ENCODE measurements around the gene CA11. TPM values are rescaled to one million over a fixed set of nuclear protein-coding genes. Genes with fewer than 3 reads are reported as not detected.
"Not testable (repeated sequence)": the region's sequence is repeated elsewhere in the genome, so short reads cannot be mapped to it uniquely, and the experiment has no call there.

CA11 gene
- total and polyA plus RNA-seq, 4 donors = 13.3 to 71.7 (median 59.2) TPM

DNA sequence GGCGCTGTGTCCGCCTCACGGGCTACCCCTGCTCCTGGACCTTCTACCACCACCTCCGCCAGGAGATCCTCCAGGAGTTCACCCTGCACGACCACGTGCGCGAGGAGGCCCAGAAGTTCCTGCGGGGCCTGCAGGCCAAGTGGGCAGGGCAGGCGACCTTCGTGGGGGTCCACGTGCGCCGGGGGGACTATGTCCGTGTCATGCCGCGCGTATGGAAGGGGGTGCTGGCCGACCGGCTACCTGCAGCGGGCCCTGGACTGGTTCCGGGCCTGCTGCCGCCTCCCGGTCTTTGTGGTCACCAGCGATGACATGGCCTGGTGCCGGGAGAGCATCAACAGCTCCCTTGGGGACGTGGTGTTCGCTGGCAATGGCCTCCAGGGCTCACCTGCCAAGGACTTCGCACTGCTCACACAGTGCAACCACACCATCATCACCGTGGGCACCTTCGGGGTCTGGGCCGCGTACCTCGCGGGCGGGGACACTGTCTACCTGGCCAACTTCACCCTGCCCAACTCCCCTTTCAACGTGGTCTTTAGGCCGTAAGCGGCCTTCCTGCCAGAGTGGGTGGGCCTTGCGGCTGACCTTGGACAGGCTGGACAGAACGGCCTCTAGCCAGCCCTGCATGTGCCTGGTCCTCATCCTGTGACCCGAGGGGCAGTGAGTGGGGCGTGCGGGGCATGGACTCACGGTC lies 34.6 kb upstream of the CA11 start:
- no peak for DNase-seq (ENCODE audit: low read depth in 4 of 6, low spot score in 6 of 6)
- 94% methylated on average over 45 of the region's 45 CpGs for WGBS (ENCODE audit: insufficient coverage)
- no peak overlapping the region for H3K27ac ChIP-seq (ENCODE audit: low read depth, low read length)
- peaks cover 7% of the 10 kb centered on the region for H3K36me3 ChIP-seq (ENCODE audit: control insufficient read depth, insufficient read depth, low read length)
- H3K4me1 ChIP-seq (ENCODE audit: control insufficient read depth, insufficient read depth, low read length) = peaks cover 26% of the 10 kb centered on the region
- no peak overlapping the region for H3K4me3 ChIP-seq (ENCODE audit: low read depth, low read length)
- H3K9me3 ChIP-seq (ENCODE audit: control insufficient read depth, insufficient read depth, low read length) = no peaks in the 10 kb centered on the region
- no peaks in the 10 kb centered on the region for H3K27me3 ChIP-seq (ENCODE audit: control insufficient read depth, insufficient read depth, low read length)

DNA sequence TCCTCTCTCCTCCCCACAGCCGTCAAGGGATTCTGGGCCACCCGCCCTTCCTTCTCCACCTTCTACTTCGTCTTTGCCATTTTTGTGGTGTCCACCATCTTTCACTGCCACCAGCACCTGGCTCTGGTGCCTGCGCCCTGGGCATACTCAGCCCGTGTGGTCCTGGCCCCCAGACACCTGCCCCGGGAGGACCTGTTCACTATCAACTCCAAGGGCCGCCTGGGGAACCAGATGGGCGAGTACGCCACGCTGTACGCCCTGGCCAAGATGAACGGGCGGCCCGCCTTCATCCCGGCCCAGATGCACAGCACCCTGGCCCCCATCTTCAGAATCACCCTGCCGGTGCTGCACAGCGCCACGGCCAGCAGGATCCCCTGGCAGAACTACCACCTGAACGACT lies 34.0 kb upstream of the CA11 start:
- 92% methylated on average over 6 of the region's 19 CpGs for WGBS (ENCODE audit: insufficient coverage)
- H3K9me3 ChIP-seq (ENCODE audit: control insufficient read depth, insufficient read depth, low read length); H3K27ac ChIP-seq (ENCODE audit: low read depth, low read length); H3K4me3 ChIP-seq (ENCODE audit: low read depth, low read length); DNase-seq (ENCODE audit: low read depth in 4 of 6, low spot score in 6 of 6); H3K36me3 ChIP-seq (ENCODE audit: control insufficient read depth, insufficient read depth, low read length); H3K27me3 ChIP-seq (ENCODE audit: control insufficient read depth, insufficient read depth, low read length): not testable (repeated sequence)
- peaks cover 27% of the 10 kb centered on the region for H3K4me1 ChIP-seq (ENCODE audit: control insufficient read depth, insufficient read depth, low read length)

DNA sequence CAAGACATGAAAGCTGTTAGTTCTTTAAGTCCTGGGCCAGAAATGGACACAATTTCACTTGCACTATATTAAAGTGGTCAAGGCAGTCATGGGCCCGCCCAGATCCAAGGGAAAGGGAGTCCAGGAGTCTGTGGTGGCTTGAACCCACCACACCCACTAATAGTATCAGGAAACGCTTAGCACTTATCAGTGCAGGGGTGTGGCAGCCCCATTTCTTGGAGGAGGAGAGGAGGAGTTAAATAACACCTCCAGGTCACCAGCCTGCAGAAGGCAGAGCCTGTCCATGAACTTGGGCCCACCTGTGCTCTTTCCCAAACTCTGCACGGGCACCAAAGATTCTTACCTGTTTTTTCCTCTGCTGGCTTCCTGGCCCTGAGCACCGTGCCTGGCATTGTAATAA lies 32.2 kb upstream of the CA11 start:
- H3K27ac ChIP-seq (ENCODE audit: low read depth, low read length) = no peak overlapping the region
- H3K4me3 ChIP-seq (ENCODE audit: low read depth, low read length) = no peak overlapping the region
- DNase-seq (ENCODE audit: low read depth in 4 of 6, low spot score in 6 of 6) = no peak
- peaks cover 27% of the 10 kb centered on the region for H3K4me1 ChIP-seq (ENCODE audit: control insufficient read depth, insufficient read depth, low read length)
- WGBS (ENCODE audit: insufficient coverage) = no CpG with 5 or more reads among the region's 4 CpGs
- H3K36me3 ChIP-seq (ENCODE audit: control insufficient read depth, insufficient read depth, low read length) = peaks cover 7% of the 10 kb centered on the region
- H3K9me3 ChIP-seq (ENCODE audit: control insufficient read depth, insufficient read depth, low read length) = no peaks in the 10 kb centered on the region
- peaks cover 5% of the 10 kb centered on the region for H3K27me3 ChIP-seq (ENCODE audit: control insufficient read depth, insufficient read depth, low read length)

DNA sequence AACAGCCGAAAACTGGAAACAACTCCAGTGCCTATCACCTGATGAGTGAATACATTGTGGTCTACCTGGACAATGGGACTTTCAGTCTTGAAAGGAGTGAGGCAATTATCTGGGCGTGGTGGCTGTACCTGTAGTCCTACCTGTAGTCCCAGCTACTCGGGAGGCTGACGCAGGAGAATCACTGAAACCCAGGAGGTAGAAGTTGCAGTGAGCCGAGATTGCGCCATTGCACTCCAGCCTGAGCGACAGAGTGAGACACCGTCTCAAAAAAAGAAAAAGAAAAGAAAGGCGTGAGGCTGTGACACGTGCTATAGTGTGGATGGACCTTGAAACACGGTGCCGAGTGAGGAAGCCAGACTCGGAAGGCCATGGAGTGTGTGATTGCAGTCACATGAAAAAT lies 30.9 kb upstream of the CA11 start:
- WGBS (ENCODE audit: insufficient coverage) = 94% methylated on average over 13 of the region's 13 CpGs
- no peak overlapping the region for H3K4me3 ChIP-seq (ENCODE audit: low read depth, low read length)
- H3K4me1 ChIP-seq (ENCODE audit: control insufficient read depth, insufficient read depth, low read length) = peaks cover 32% of the 10 kb centered on the region
- H3K9me3 ChIP-seq (ENCODE audit: control insufficient read depth, insufficient read depth, low read length) = no peaks in the 10 kb centered on the region
- H3K27ac ChIP-seq (ENCODE audit: low read depth, low read length) = no peak overlapping the region
- H3K27me3 ChIP-seq (ENCODE audit: control insufficient read depth, insufficient read depth, low read length) = peaks cover 5% of the 10 kb centered on the region
- DNase-seq (ENCODE audit: low read depth in 4 of 6, low spot score in 6 of 6) = no peak
- H3K36me3 ChIP-seq (ENCODE audit: control insufficient read depth, insufficient read depth, low read length) = peaks cover 7% of the 10 kb centered on the region

DNA sequence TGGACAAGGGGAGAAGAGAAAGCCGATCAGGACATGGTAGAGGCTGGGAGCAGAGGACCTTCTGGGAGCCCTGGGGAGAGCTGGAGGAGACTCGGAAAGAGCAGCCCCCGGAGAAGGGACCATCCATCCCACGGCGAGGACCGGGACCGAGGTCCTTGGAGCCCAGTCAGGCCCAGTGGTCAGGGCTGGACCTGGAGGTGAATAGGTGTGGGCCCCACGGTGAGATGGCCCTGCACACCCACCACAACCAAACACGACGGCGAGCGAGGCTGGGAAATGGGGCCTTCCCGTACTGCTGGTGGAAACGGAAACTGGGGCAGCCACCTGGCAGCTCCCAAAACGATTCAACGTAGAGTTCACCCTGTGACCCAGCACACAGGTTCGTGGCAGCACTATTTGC lies 30.5 kb upstream of the CA11 start:
- H3K4me3 ChIP-seq (ENCODE audit: low read depth, low read length) = no peak overlapping the region
- no peak for DNase-seq (ENCODE audit: low read depth in 4 of 6, low spot score in 6 of 6)
- H3K27me3 ChIP-seq (ENCODE audit: control insufficient read depth, insufficient read depth, low read length) = peaks cover 5% of the 10 kb centered on the region
- no peaks in the 10 kb centered on the region for H3K9me3 ChIP-seq (ENCODE audit: control insufficient read depth, insufficient read depth, low read length)
- H3K4me1 ChIP-seq (ENCODE audit: control insufficient read depth, insufficient read depth, low read length) = peaks cover 34% of the 10 kb centered on the region
- H3K27ac ChIP-seq (ENCODE audit: low read depth, low read length) = no peak overlapping the region
- peaks cover 7% of the 10 kb centered on the region for H3K36me3 ChIP-seq (ENCODE audit: control insufficient read depth, insufficient read depth, low read length)
- WGBS (ENCODE audit: insufficient coverage) = 94% methylated on average over 17 of the region's 17 CpGs

DNA sequence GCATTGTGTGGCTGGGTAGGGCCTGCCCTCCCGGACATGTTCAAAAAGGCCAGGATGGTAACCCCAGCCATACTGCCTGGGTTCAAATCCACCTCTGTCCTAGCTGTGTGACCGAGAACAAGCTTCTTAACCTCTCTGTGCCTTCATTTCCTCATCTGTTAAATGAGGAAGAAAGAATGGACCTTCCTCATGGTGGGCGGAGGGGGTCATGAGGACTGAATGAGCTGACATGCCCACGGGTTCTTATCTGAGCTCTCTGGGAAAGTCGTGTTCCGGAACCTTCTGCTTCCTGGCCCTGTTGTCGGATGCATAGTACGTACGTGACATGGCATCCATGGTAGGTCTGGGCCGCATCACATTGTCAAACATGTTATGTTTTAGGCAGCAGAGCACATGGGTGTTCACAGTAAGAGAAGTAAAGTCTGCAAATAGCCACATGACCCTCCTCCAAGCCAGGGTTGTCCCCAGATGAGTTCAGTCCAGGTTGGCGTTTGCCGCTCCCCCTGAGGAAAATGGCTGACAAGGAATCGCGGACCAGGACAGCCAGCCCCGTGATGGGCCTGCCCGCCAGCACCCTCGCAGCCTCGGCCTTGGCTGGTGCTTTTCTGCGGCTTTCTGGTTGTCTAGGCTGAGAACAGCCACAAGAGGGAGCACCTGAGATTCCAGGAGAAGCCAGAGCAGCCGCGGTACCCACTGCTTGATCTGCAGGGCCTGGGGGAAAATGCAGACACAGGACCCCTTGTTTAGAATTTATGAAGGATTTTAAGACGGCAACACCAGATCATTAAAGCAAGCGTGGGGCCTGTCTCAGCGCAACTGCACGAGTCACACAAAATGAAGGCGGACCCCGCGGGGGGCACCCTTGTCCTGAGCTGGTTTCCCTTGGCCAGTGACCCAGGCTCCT lies 29.2 kb upstream of the CA11 start:
- 34% methylated on average over 27 of the region's 28 CpGs for WGBS (ENCODE audit: insufficient coverage)
- no peaks in the 10 kb centered on the region for H3K36me3 ChIP-seq (ENCODE audit: control insufficient read depth, insufficient read depth, low read length)
- H3K9me3 ChIP-seq (ENCODE audit: control insufficient read depth, insufficient read depth, low read length) = no peaks in the 10 kb centered on the region
- peak in 5 of 6 donors; percentile 84 to 97 (median 89) for DNase-seq (ENCODE audit: low read depth in 4 of 6, low spot score in 6 of 6)
- H3K4me1 ChIP-seq (ENCODE audit: control insufficient read depth, insufficient read depth, low read length) = peaks cover 41% of the 10 kb centered on the region
- H3K4me3 ChIP-seq (ENCODE audit: low read depth, low read length) = peak overlapping the region; percentile 4
- H3K27ac ChIP-seq (ENCODE audit: low read depth, low read length) = peak overlapping the region; percentile 29
- peaks cover 5% of the 10 kb centered on the region for H3K27me3 ChIP-seq (ENCODE audit: control insufficient read depth, insufficient read depth, low read length)

DNA sequence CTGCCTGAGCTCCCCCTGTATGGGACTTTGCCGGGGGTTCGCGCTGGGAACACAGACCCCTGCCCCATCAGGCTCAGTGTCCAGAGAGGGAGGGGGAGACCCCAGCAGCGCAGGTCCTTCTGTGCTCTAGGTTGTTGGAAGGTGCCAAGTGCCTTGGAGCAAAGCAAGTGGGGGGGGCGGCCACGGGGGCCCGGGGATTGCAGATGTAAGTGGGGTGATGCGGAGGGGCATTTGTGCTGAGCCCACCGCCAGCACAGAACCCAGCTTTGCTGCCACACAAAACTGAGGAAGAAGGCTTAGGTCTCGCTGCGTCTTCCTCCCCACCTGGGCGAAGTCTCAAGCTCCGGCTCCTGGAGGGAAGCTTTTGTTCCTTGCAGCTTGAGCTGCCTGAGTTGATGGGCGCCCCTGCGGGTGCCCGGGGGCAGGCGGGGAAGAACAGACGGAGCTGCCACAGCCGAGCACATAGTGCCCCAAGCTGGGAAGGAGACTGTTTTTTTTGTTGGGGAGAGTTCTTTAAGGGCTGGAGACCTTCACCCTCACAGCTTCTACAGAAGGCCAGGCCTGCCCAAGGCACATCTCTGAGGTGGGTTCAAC lies 28.3 kb upstream of the CA11 start:
- Histone ChIP-seq H3K27me3 (ENCODE audit: control insufficient read depth, insufficient read depth, low read length) (peaks cover 5% of the 10 kb centered on the region), H3K9me3 (ENCODE audit: control insufficient read depth, insufficient read depth, low read length) (no peaks in the 10 kb centered on the region), H3K36me3 (ENCODE audit: control insufficient read depth, insufficient read depth, low read length) (no peaks in the 10 kb centered on the region), H3K4me3 (ENCODE audit: low read depth, low read length) (no peak overlapping the region), H3K27ac (ENCODE audit: low read depth, low read length) (no peak overlapping the region), H3K4me1 (ENCODE audit: control insufficient read depth, insufficient read depth, low read length) (peaks cover 41% of the 10 kb centered on the region)
- 68% methylated on average over 8 of the region's 19 CpGs for WGBS (ENCODE audit: insufficient coverage)
- DNase-seq (ENCODE audit: low read depth in 4 of 6, low spot score in 6 of 6) = no peak

DNA sequence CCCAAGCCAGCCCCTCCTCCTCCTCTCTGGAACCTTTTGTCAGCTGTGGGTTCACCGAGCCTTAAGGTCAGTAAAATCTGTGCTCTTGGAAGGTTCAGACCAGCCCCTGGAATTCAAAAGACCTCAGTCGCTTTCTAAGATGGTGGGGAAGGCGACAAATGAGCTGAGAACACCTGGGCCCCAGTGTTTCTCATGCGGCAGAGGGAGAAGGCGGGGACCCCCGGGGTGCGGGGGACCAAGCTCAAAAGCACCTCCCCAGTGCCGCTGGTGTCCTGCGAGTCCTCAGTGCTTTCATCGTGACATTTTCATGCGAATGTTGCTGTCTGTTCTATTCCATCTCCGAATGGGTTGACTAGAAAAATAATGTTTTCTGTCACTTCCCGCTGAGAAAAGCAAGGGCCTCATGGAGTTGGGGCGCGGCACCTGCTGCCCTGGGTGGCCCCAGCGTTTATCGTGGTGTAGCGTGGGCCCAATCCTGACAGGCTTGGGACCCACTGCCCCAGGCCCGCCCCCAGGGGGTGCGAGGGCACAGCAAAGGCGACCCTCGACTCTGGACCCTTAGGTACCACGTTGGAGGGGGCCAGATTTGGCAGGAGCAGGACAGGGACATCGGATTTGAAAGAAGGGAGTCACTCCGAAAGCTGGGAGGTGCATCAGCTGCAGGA lies 27.6 kb upstream of the CA11 start:
- Histone ChIP-seq H3K27me3 (ENCODE audit: control insufficient read depth, insufficient read depth, low read length) (peaks cover 5% of the 10 kb centered on the region), H3K4me3 (ENCODE audit: low read depth, low read length) (no peak overlapping the region), H3K4me1 (ENCODE audit: control insufficient read depth, insufficient read depth, low read length) (peaks cover 41% of the 10 kb centered on the region), H3K9me3 (ENCODE audit: control insufficient read depth, insufficient read depth, low read length) (no peaks in the 10 kb centered on the region), H3K36me3 (ENCODE audit: control insufficient read depth, insufficient read depth, low read length) (no peaks in the 10 kb centered on the region), H3K27ac (ENCODE audit: low read depth, low read length) (no peak overlapping the region)
- DNase-seq (ENCODE audit: low read depth in 4 of 6, low spot score in 6 of 6) = no peak
- WGBS (ENCODE audit: insufficient coverage) = 51% methylated on average over 25 of the region's 25 CpGs

DNA sequence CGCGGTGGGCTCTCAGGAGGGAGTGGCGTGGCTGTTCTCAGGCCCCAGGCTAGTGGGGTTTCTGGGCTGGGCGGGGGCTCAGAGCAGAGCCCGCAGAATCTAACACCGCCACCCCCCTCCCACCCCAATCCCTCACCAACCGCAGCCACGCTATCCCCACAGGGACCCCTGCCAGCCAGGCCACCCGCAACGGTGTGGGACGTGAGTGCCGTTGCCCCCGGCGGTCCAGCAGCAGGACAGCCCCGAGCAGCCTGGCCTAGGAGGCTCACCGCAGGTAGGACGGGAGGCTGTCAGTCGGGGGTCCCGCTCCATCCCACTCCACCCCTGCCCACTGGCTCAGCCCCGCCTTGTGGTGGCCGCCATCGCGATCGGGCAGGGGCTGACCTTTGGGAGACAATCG lies 27.0 kb upstream of the CA11 start, which contains the start of gene NTN5:
NTN5 (minus strand) TSS at position 24 of the 400 bp plus-strand sequence. CDS start 2,031 bp downstream, outside the sequence.
- H3K9me3 ChIP-seq (ENCODE audit: control insufficient read depth, insufficient read depth, low read length) = no peaks in the 10 kb centered on the region
- WGBS (ENCODE audit: insufficient coverage) = 37% methylated on average over 25 of the region's 25 CpGs
- H3K4me3 ChIP-seq (ENCODE audit: low read depth, low read length) = no peak within 1 kb of the TSS
- DNase-seq (ENCODE audit: low read depth in 4 of 6, low spot score in 6 of 6) = no peak
- peaks cover 41% of the 10 kb centered on the region for H3K4me1 ChIP-seq (ENCODE audit: control insufficient read depth, insufficient read depth, low read length)
- H3K27me3 ChIP-seq (ENCODE audit: control insufficient read depth, insufficient read depth, low read length) = peaks cover 5% of the 10 kb centered on the region
- H3K27ac ChIP-seq (ENCODE audit: low read depth, low read length) = no peak within 1 kb of the TSS
- H3K36me3 ChIP-seq (ENCODE audit: control insufficient read depth, insufficient read depth, low read length) = no peaks in the 10 kb centered on the region

Measured in spinal cord (tissue), 10 donors.